GM12891 (cell line): Measurements from ENCODE around the gene NAA60.

Experiments used
- PAX5 ChIP-seq: IDR thresholded peaks from 2 replicates; pipeline ENCODE4 v1.6.1; 2011; ENCODE audit warnings: low read length, moderate library complexity, mild to moderate bottlenecking; ENCODE audit not compliant: insufficient read depth, severe bottlenecking
- POLR2A ChIP-seq: IDR thresholded peaks from 2 replicates; pipeline ENCODE4 v1.6.1; 2011; ENCODE audit warnings: low read depth, low read length, control low read depth
- POLR2AphosphoS5 ChIP-seq: IDR thresholded peaks from 2 replicates; pipeline ENCODE4 v1.6.1; 2011; ENCODE audit warnings: low read depth, low read length, control low read depth
- POU2F2 ChIP-seq: IDR thresholded peaks from 2 replicates; pipeline ENCODE4 v1.6.1; 2011; ENCODE audit warnings: low read depth, mild to moderate bottlenecking, control low read depth, low read length, moderate library complexity
- SPI1 ChIP-seq: IDR thresholded peaks from 2 replicates; pipeline ENCODE4 v1.6.1; 2011; ENCODE audit warnings: low read depth, low read length, control low read depth
- TAF1 ChIP-seq: IDR thresholded peaks from 2 replicates; pipeline ENCODE4 v1.6.1; 2011; ENCODE audit warnings: low read depth, low read length, control low read depth

GRCh38 chr16:3458278-3458851 is 14.9 kb downstream of the NAA60 start:
- TF ChIP-seq POLR2AphosphoS5 (no peak), POLR2A (no peak), PAX5 (no peak), SPI1 (no peak), TAF1 (no peak), POU2F2 (no peak)
